Gastrocnemius medialis (tissue), 4 donors: Measurements from ENCODE around the gene HBQ1. TPM values are rescaled to one million over a fixed set of nuclear protein-coding genes. Genes with fewer than 3 reads are reported as not detected.

Source experiments
- ATAC-seq, 2 donors: fragments of 150-250 bp; one replicate each; pipeline ENCODE4 v1.9.1; 2016
- DNase-seq, 2 donors: peaks; one replicate each; pipeline ENCODE4 v3.0.0-alpha.2; 2019
- H3K27ac ChIP-seq, 4 donors: fragments of 200-600 bp; sonication (generic); 1 replicate in 1 of 4; 2 replicates in 3 of 4; pipeline ENCODE4 v1.5.1; 2016 to 2018; ENCODE audit warnings: mild to moderate bottlenecking in 2 of 4, moderate library complexity in 1 of 4
- H3K27me3 ChIP-seq, 3 donors: fragments of 200-600 bp; sonication (generic) in 2 of 3; 1 replicate in 1 of 3; 2 replicates in 2 of 3; pipeline versions ENCODE4 v1.5.1 to v1.6.0; 2016 to 2019; ENCODE audit warnings: mild to moderate bottlenecking in 1 of 3, moderate library complexity in 1 of 3
- H3K36me3 ChIP-seq, 2 donors: fragments of 200-600 bp; sonication (generic) in 1 of 2; one replicate each; pipeline ENCODE4 v1.5.1; 2017 to 2018
- H3K4me1 ChIP-seq, 2 donors: fragments of 200-600 bp; sonication (generic) in 1 of 2; one replicate each; pipeline ENCODE4 v1.5.1; 2016 to 2017; ENCODE audit warnings: mild to moderate bottlenecking in 2 of 2
- H3K4me3 ChIP-seq, 4 donors: fragments of 200-600 bp; sonication (generic) in 3 of 4; 1 replicate in 1 of 4; 2 replicates in 3 of 4; pipeline ENCODE4 v1.5.1; 2016 to 2019; ENCODE audit warnings: mild to moderate bottlenecking in 2 of 4
- H3K9me3 ChIP-seq, 3 donors: fragments of 200-600 bp; sonication (generic) in 2 of 3; 1 replicate in 1 of 3; 2 replicates in 2 of 3; pipeline ENCODE4 v1.5.1; 2016 to 2019
- CTCF ChIP-seq, 5 experiments: fragments of 450-650 bp in 3 of 5; fragments of 200-600 bp in 2 of 5; sonication (generic) in 2 of 5; IDR thresholded peaks in 4 of 5; conservative IDR thresholded peaks in 1 of 5; 1 replicate in 4 of 5; 2 replicates in 1 of 5; pipeline ENCODE4 v1.5.1; 2016 to 2019; ENCODE audit warnings: antibody characterized with exemption in 5 of 5, mild to moderate bottlenecking in 3 of 5, moderate library complexity in 3 of 5
- POLR2A ChIP-seq, 2 donors: fragments of 450-650 bp; IDR thresholded peaks; one replicate each; pipeline ENCODE4 v1.6.1; 2017; ENCODE audit warnings: antibody characterized with exemption in 2 of 2, mild to moderate bottlenecking in 2 of 2, moderate library complexity in 2 of 2
- in situ Hi-C, 4 donors: fragments of 200-750 bp; cut with MboI; loops; one replicate each; pipeline versions ENCODE4 v1.15.0 to v1.8.0; 2017; ENCODE audit warnings: low sequenced_read_pairs in 4 of 4
- intact Hi-C: fragments of 100-400 bp; cut with DNase I; formaldehyde crosslinking; loops from one replicate; pipeline ENCODE4 v1.15.1; 2023; ENCODE audit warnings: low total_unique reads
- total RNA-seq, 4 donors: library from RNA; depleted of rRNA; stranded (reverse); fragments of >200 nt; gene quantifications; one replicate each; pipeline versions ENCODE4 v1.1.0 to v1.2.3, GENCODE V29; 2016

Gene HBQ1
- total RNA-seq, 4 donors from 2014 or later = not detected

GRCh38 chr16:164827-165538 lies 15.3 kb upstream of the HBQ1 start:
- intact Hi-C loops (no loop called here), in situ Hi-C loops (no loop called here)
- no peak for DNase-seq
- Histone ChIP-seq H3K4me1 (peaks cover 0 to 18% of the 10 kb centered on the region in 2 donors), H3K9me3 (no peaks in the 10 kb centered on the region), H3K4me3 (peak overlapping the region in 2 of 4 donors; percentile 30 to 40), H3K36me3 (no peaks in the 10 kb centered on the region), H3K27ac (no peak overlapping the region), H3K27me3 (peaks cover 45 to 52% (median 45%) of the 10 kb centered on the region in 3 donors)
- TF ChIP-seq CTCF (IDR thresholded peaks at IDR 0.05 in 4 of 5, conservative IDR thresholded peaks at IDR 0.05 in 1 of 5) = no peak
- TF ChIP-seq POLR2A (IDR thresholded peaks at IDR 0.05) = no peak
- ATAC-seq = no peak

- Histone ChIP-seq H3K9me3 (no peaks in the 10 kb centered on the region), H3K36me3 (no peaks in the 10 kb centered on the region), H3K27me3 (peaks cover 52 to 59% (median 52%) of the 10 kb centered on the region in 3 donors), H3K4me1 (peaks cover 0 to 18% of the 10 kb centered on the region in 2 donors), H3K4me3 (peak within 1 kb of the TSS in 2 of 4 donors; percentile 30 to 40), H3K27ac (no peak within 1 kb of the TSS)
- in situ Hi-C loops = no loop called here
- ATAC-seq (no peak), DNase-seq (no peak)
- TF ChIP-seq CTCF (IDR thresholded peaks at IDR 0.05 in 4 of 5, conservative IDR thresholded peaks at IDR 0.05 in 1 of 5) (no peak), POLR2A (IDR thresholded peaks at IDR 0.05) (no peak)
- intact Hi-C loops = no loop called here
Observed at GRCh38 chr16:165539-166374, 14.5 kb upstream of the HBQ1 start, which contains the start of gene HBM. Gene HBM (plus strand): TSS chr16:165978. CDS start chr16:165998, 20 bp downstream.

GRCh38 chr16:166375-167121 lies 13.7 kb upstream of the HBQ1 start:
- no peak for TF ChIP-seq POLR2A (IDR thresholded peaks at IDR 0.05)
- no peak for TF ChIP-seq CTCF (IDR thresholded peaks at IDR 0.05 in 4 of 5, conservative IDR thresholded peaks at IDR 0.05 in 1 of 5)
- DNase-seq = no peak
- H3K36me3 ChIP-seq = no peaks in the 10 kb centered on the region
- peaks cover 57 to 67% (median 59%) of the 10 kb centered on the region in 3 donors for H3K27me3 ChIP-seq
- peak overlapping the region in 1 of 4 donors; percentile 10 for H3K4me3 ChIP-seq
- peaks cover 0 to 18% of the 10 kb centered on the region in 2 donors for H3K4me1 ChIP-seq
- intact Hi-C loops (no loop called here), in situ Hi-C loops (no loop called here)
- H3K9me3 ChIP-seq = no peaks in the 10 kb centered on the region
- H3K27ac ChIP-seq = no peak overlapping the region
- no peak for ATAC-seq

GRCh38 chr16:167122-167690 lies 13.1 kb upstream of the HBQ1 start:
- Histone ChIP-seq H3K27me3 (peaks cover 61 to 68% (median 63%) of the 10 kb centered on the region in 3 donors), H3K9me3 (no peaks in the 10 kb centered on the region), H3K36me3 (no peaks in the 10 kb centered on the region), H3K4me3 (no peak overlapping the region), H3K27ac (no peak overlapping the region), H3K4me1 (peaks cover 0 to 18% of the 10 kb centered on the region in 2 donors)
- no peak for DNase-seq
- intact Hi-C loops (no loop called here), in situ Hi-C loops (no loop called here)
- ATAC-seq = no peak
- TF ChIP-seq CTCF (IDR thresholded peaks at IDR 0.05 in 4 of 5, conservative IDR thresholded peaks at IDR 0.05 in 1 of 5) (no peak), POLR2A (IDR thresholded peaks at IDR 0.05) (no peak)
